Naive thymus-derived CD4-positive, alpha-beta T cell (primary cell): ENCODE results near the gene BMAL1. TPM values are rescaled to one million over a fixed set of nuclear protein-coding genes. Genes with fewer than 3 reads are reported as not detected.
A peak's percentile ranks its signal among the peaks of the same experiment; 100 is the strongest.

ENCODE experiments used
- ATAC-seq: fragments of 150-1000 bp; cut with Tn5 transposase; 2 replicates; pipeline ENCODE4 v1.10.0; 2021; ENCODE audit warnings: mild to moderate bottlenecking, moderate library complexity
- CTCF ChIA-PET: fragments of 350-600 bp; sonication (Branson Sonifier 250); formaldehyde crosslinking; loops from one replicate; lab custom pipeline; 2021; ENCODE audit warnings: antibody characterized with exemption; lab: Charles Lee
- POLR2A ChIA-PET: fragments of 350-600 bp; sonication (Branson Sonifier 250); formaldehyde crosslinking; loops from one replicate; lab custom pipeline; 2021; ENCODE audit warnings: antibody characterized with exemption, inconsistent platforms; lab: Charles Lee
- DNase-seq, 9 donors: peaks; one replicate each; pipeline versions ENCODE4 v3.0.0 to v3.0.0-alpha.2; 2020 to 2022; ENCODE audit warnings: mixed read lengths in 1 of 9
- H3K27ac ChIP-seq: one replicate; pipeline ENCODE4 v1.7.0; 2013; ENCODE audit warnings: mild to moderate bottlenecking, low read depth, low read length, moderate library complexity
- H3K27me3 ChIP-seq, 2 donors: one replicate each; pipeline ENCODE4 v1.7.0; 2013; ENCODE audit warnings: low read length in 2 of 2, mild to moderate bottlenecking in 2 of 2, moderate library complexity in 2 of 2; ENCODE audit not compliant: control insufficient read depth in 2 of 2, insufficient read depth in 2 of 2
- H3K36me3 ChIP-seq, 3 experiments: 1 replicate in 2 of 3; 2 replicates in 1 of 3; pipeline ENCODE4 v1.7.0; 2013; ENCODE audit warnings: low read length in 3 of 3, mild to moderate bottlenecking in 3 of 3, moderate library complexity in 1 of 3; ENCODE audit not compliant: insufficient read depth in 3 of 3, control insufficient read depth in 2 of 3
- H3K4me1 ChIP-seq, 2 donors: one replicate each; pipeline ENCODE4 v1.7.0; 2013; ENCODE audit warnings: low read length in 2 of 2, mild to moderate bottlenecking in 2 of 2, moderate library complexity in 1 of 2; ENCODE audit not compliant: control insufficient read depth in 2 of 2, insufficient read depth in 2 of 2
- H3K4me3 ChIP-seq: 2 replicates; pipeline ENCODE4 v1.7.0; 2013; ENCODE audit warnings: mild to moderate bottlenecking, low read length
- H3K9me3 ChIP-seq, 3 experiments: 1 replicate in 2 of 3; 2 replicates in 1 of 3; pipeline ENCODE4 v1.7.0; 2013; ENCODE audit warnings: low read length in 3 of 3; ENCODE audit not compliant: control insufficient read depth in 2 of 3
- H3K27ac Mint-ChIP-seq, 9 donors: one replicate each; pipeline ENCODE4 v1.8.0; 2020 to 2022; ENCODE audit warnings: mixed read lengths in 9 of 9, mild to moderate bottlenecking in 8 of 9, moderate library complexity in 5 of 9, inconsistent platforms in 2 of 9
- H3K27me3 Mint-ChIP-seq, 5 donors: one replicate each; pipeline ENCODE4 v1.8.0; 2021 to 2022; ENCODE audit warnings: mixed read lengths in 5 of 5, mild to moderate bottlenecking in 1 of 5
- H3K36me3 Mint-ChIP-seq, 5 donors: one replicate each; pipeline ENCODE4 v1.8.0; 2020 to 2022; ENCODE audit warnings: mixed read lengths in 5 of 5, mild to moderate bottlenecking in 3 of 5, inconsistent platforms in 1 of 5
- H3K4me1 Mint-ChIP-seq, 7 donors: one replicate each; pipeline ENCODE4 v1.8.0; 2020 to 2022; ENCODE audit warnings: mixed read lengths in 7 of 7, mild to moderate bottlenecking in 3 of 7, inconsistent platforms in 1 of 7
- H3K4me3 Mint-ChIP-seq, 10 donors: one replicate each; pipeline ENCODE4 v1.8.0; 2020 to 2022; ENCODE audit warnings: mild to moderate bottlenecking in 10 of 10, mixed read lengths in 10 of 10, moderate library complexity in 6 of 10, inconsistent platforms in 2 of 10
- H3K9me3 Mint-ChIP-seq, 11 donors: one replicate each; pipeline ENCODE4 v1.8.0; 2020 to 2022; ENCODE audit warnings: mixed read lengths in 11 of 11, mild to moderate bottlenecking in 4 of 11, inconsistent platforms in 1 of 11, moderate library complexity in 1 of 11
- intact Hi-C, 2 donors: fragments of 100-400 bp; cut with micrococcal nuclease; formaldehyde crosslinking; loops; one replicate each; pipeline ENCODE4 v1.15.1; 2023
- polyA plus RNA-seq, 2 donors: library from polyadenylated mRNA; unstranded; fragments of 300-500 nt; fragmentation: Illumina TruSeq; gene quantifications; one replicate each; pipeline ENCODE4 v1.2.3, GENCODE V29; 2021
- total RNA-seq, 6 experiments: library from RNA in 5 of 6; stranded (reverse) in 5 of 6; gene quantifications; 1 replicate in 5 of 6; 2 replicates in 1 of 6; pipeline ENCODE4 v1.2.3 and lab custom pipeline; 2021 to 2026

BMAL1 gene
- total and polyA plus RNA-seq, 7 experiments from 2014 or later, result 12.8 to 88.3 (median 47.9) TPM

- Histone ChIP-seq H3K4me3 (no peak overlapping the region), H3K4me1 (peaks cover 8 to 10% of the 10 kb centered on the region in 2 donors), H3K9me3 (no peaks in the 10 kb centered on the region), H3K27ac (no peak overlapping the region), H3K36me3 (peaks cover 0 to 36% (median 3%) of the 10 kb centered on the region in 3 experiments), H3K27me3 (no peaks in the 10 kb centered on the region)
- intact Hi-C loops, result loop anchor here in 1 of 2 donors (10.0 kb wide), 1 partner anchor 1014 kb away; no protein-coding TSS in a partner anchor
- Mint-ChIP-seq H3K27ac (peak overlapping the region in 1 of 9 donors; percentile 32), H3K9me3 (no peaks in the 10 kb centered on the region), H3K4me3 (no peak overlapping the region), H3K4me1 (peaks cover 24 to 55% (median 33%) of the 10 kb centered on the region in 7 donors), H3K27me3 (no peaks in the 10 kb centered on the region), H3K36me3 (peaks cover 3 to 20% (median 12%) of the 10 kb centered on the region in 5 donors)
- ATAC-seq (no peak), DNase-seq (no peak)
- ChIA-PET CTCF (interaction anchor here (0.6 kb wide), 1 partner anchor 388 kb away, joined by 8 read pairs; no protein-coding TSS in a partner anchor), POLR2A (no interaction called here)
Measured at GRCh38 chr11:13349046-13349445, 71.5 kb downstream of the BMAL1 start.

DNA sequence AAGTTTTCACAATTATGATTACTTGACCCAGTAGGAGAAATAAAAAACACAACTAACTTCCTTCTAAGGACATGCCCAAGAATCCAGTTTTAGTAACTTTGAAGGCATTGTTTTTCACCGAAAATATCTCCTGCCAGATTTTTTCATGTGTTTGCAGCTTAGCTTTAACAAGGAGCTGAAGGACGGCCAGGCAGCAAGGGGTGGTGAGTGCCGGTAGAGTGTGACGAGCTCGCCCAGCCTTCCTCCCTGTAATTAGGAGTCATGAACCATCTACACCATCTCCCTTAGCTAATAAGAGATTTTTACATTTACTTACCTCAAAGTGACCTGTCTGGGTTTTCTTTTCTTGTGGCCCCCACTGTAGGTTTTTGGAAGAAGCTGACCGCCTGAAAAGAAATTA lies 72.0 kb downstream of the BMAL1 start:
- H3K27ac ChIP-seq, result no peak overlapping the region
- H3K4me3 ChIP-seq, result no peak overlapping the region
- peaks cover 0 to 41% (median 8%) of the 10 kb centered on the region in 3 experiments for H3K36me3 ChIP-seq
- no peaks in the 10 kb centered on the region for H3K27me3 Mint-ChIP-seq
- no peaks in the 10 kb centered on the region for H3K27me3 ChIP-seq
- peaks cover 8 to 10% of the 10 kb centered on the region in 2 donors for H3K4me1 ChIP-seq
- no peaks in the 10 kb centered on the region for H3K9me3 Mint-ChIP-seq
- CTCF ChIA-PET, result interaction anchor here (0.6 kb wide), 2 partner anchors 139 to 388 kb away, joined by 4 to 8 read pairs; no protein-coding TSS in a partner anchor
- H3K36me3 Mint-ChIP-seq, result peaks cover 3 to 20% (median 12%) of the 10 kb centered on the region in 5 donors
- no peak for DNase-seq
- H3K4me1 Mint-ChIP-seq, result peaks cover 26 to 50% (median 30%) of the 10 kb centered on the region in 7 donors
- intact Hi-C loops, result loop anchor here in 1 of 2 donors (10.0 kb wide), 1 partner anchor 1015 kb away; no protein-coding TSS in a partner anchor
- no peaks in the 10 kb centered on the region for H3K9me3 ChIP-seq
- peak overlapping the region in 3 of 9 donors; percentile 9 to 48 (median 32) for H3K27ac Mint-ChIP-seq
- no peak for ATAC-seq
- H3K4me3 Mint-ChIP-seq, result no peak overlapping the region
- POLR2A ChIA-PET, result interaction anchor here (0.6 kb wide), 1 partner anchor 145 kb away, joined by 3 read pairs; no protein-coding TSS in a partner anchor

GRCh38 chr11:13352711-13353110 lies 75.1 kb downstream of the BMAL1 start:
- no peak for ATAC-seq
- H3K27me3 Mint-ChIP-seq, result no peaks in the 10 kb centered on the region
- peaks cover 6 to 10% of the 10 kb centered on the region in 2 donors for H3K4me1 ChIP-seq
- CTCF ChIA-PET, result interaction anchor here (1.4 kb wide), 1 partner anchor 17 kb away, joined by 4 read pairs; no protein-coding TSS in a partner anchor
- peaks cover 8 to 34% (median 12%) of the 10 kb centered on the region in 5 donors for H3K36me3 Mint-ChIP-seq
- no peak for DNase-seq
- peaks cover 10 to 25% (median 16%) of the 10 kb centered on the region in 7 donors for H3K4me1 Mint-ChIP-seq
- no peaks in the 10 kb centered on the region for H3K27me3 ChIP-seq
- H3K4me3 ChIP-seq, result no peak overlapping the region
- POLR2A ChIA-PET, result no interaction called here
- no peaks in the 10 kb centered on the region for H3K9me3 Mint-ChIP-seq
- no peaks in the 10 kb centered on the region for H3K9me3 ChIP-seq
- no peak overlapping the region for H3K27ac ChIP-seq
- intact Hi-C loops, result no loop called here
- H3K27ac Mint-ChIP-seq, result peak overlapping the region in 3 of 9 donors; percentile 17 to 57 (median 23)
- H3K36me3 ChIP-seq, result peaks cover 7 to 67% (median 14%) of the 10 kb centered on the region in 3 experiments
- no peak overlapping the region for H3K4me3 Mint-ChIP-seq

DNA sequence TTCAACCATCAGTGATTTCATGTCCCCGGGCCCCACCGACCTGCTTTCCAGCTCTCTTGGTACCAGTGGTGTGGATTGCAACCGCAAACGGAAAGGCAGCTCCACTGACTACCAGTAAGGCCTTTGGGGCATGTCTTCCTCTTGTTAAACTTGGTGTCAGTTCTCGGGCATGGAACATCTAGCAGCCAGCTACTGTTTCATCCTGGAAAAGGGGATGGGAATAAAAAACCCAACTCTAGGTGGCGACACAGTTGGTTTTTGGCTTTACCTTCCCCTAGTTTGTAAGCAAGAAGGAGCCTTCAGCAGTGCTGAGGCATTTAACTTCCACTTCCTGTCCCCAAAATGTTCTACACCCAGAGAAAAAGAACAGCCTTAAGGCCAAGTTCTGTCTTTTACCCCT lies 76.7 kb downstream of the BMAL1 start:
- ATAC-seq (no peak), DNase-seq (no peak)
- POLR2A ChIA-PET, result no interaction called here
- CTCF ChIA-PET, result interaction anchor here (1.1 kb wide), 1 partner anchor 31 kb away, joined by 3 read pairs; no protein-coding TSS in a partner anchor
- peak overlapping the region in 1 of 9 donors; percentile 17 for H3K27ac Mint-ChIP-seq
- Histone ChIP-seq H3K4me3 (no peak overlapping the region), H3K9me3 (no peaks in the 10 kb centered on the region), H3K4me1 (no peaks in the 10 kb centered on the region), H3K36me3 (peaks cover 11 to 81% (median 14%) of the 10 kb centered on the region in 3 experiments), H3K27ac (no peak overlapping the region), H3K27me3 (no peaks in the 10 kb centered on the region)
- H3K4me3 Mint-ChIP-seq, result no peak overlapping the region
- no peaks in the 10 kb centered on the region for H3K27me3 Mint-ChIP-seq
- peaks cover 8 to 47% (median 19%) of the 10 kb centered on the region in 5 donors for H3K36me3 Mint-ChIP-seq
- intact Hi-C loops, result no loop called here
- H3K4me1 Mint-ChIP-seq, result peaks cover 0 to 15% (median 6%) of the 10 kb centered on the region in 7 donors
- H3K9me3 Mint-ChIP-seq, result no peaks in the 10 kb centered on the region

- Mint-ChIP-seq H3K36me3 (peaks cover 9 to 47% (median 15%) of the 10 kb centered on the region in 5 donors), H3K27ac (no peak overlapping the region), H3K4me3 (no peak overlapping the region), H3K9me3 (no peaks in the 10 kb centered on the region), H3K4me1 (peaks cover 0 to 15% (median 6%) of the 10 kb centered on the region in 7 donors), H3K27me3 (no peaks in the 10 kb centered on the region)
- H3K36me3 ChIP-seq, result peaks cover 12 to 79% (median 14%) of the 10 kb centered on the region in 3 experiments
- CTCF ChIA-PET, result interaction anchor here (1.0 to 1.5 kb wide), 2 partner anchors 11 to 111 kb away, joined by 3 to 9 read pairs; no protein-coding TSS in a partner anchor
- no peak overlapping the region for H3K4me3 ChIP-seq
- intact Hi-C loops, result no loop called here
- no peak overlapping the region for H3K27ac ChIP-seq
- H3K9me3 ChIP-seq, result no peaks in the 10 kb centered on the region
- no peaks in the 10 kb centered on the region for H3K4me1 ChIP-seq
- ATAC-seq (no peak), DNase-seq (no peak)
- H3K27me3 ChIP-seq, result no peaks in the 10 kb centered on the region
- POLR2A ChIA-PET, result no interaction called here
Measured at GRCh38 chr11:13355191-13355590, 77.6 kb downstream of the BMAL1 start.

DNA sequence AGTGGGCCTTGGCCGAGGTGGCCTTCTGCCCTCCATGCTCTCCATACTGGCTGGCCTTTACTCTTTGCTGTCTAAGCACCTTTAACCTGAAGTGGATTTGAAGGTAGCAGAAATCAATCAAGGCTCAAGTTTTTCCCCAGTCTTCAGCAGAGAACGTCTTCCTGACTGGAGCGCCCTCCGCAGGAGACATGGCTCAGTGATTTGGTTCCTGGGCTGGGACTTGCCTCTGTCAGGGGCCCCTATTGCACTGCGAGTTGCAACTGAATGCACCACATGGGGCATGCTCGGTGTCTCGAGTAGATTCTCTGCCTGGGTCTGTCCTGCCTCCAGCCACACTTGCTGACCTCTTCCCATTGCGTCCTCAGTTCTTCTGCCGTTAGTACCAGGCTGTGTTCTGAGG lies 79.6 kb downstream of the BMAL1 start:
- H3K4me1 ChIP-seq, result no peaks in the 10 kb centered on the region
- intact Hi-C loops, result no loop called here
- DNase-seq (no peak), ATAC-seq (no peak)
- POLR2A ChIA-PET, result no interaction called here
- peak overlapping the region in 1 of 9 donors; percentile 62 for H3K27ac Mint-ChIP-seq
- no peaks in the 10 kb centered on the region for H3K27me3 ChIP-seq
- no peaks in the 10 kb centered on the region for H3K9me3 ChIP-seq
- no peaks in the 10 kb centered on the region for H3K27me3 Mint-ChIP-seq
- H3K4me3 Mint-ChIP-seq, result no peak overlapping the region
- H3K9me3 Mint-ChIP-seq, result no peaks in the 10 kb centered on the region
- no peak overlapping the region for H3K4me3 ChIP-seq
- peaks cover 11 to 83% (median 22%) of the 10 kb centered on the region in 3 experiments for H3K36me3 ChIP-seq
- CTCF ChIA-PET, result no interaction called here
- H3K27ac ChIP-seq, result no peak overlapping the region
- peaks cover 4 to 47% (median 11%) of the 10 kb centered on the region in 5 donors for H3K36me3 Mint-ChIP-seq
- peaks cover 0 to 12% (median 0%) of the 10 kb centered on the region in 7 donors for H3K4me1 Mint-ChIP-seq
